Bronchial epithelial cell (primary cell): ENCODE results near the gene STIL. TPM values are rescaled to one million over a fixed set of nuclear protein-coding genes. Genes with fewer than 3 reads are reported as not detected.
"Not testable (repeated sequence)": the region's sequence is repeated elsewhere in the genome, so short reads cannot be mapped to it uniquely, and the experiment has no call there.

ENCODE experiments used
- DNase-seq: peaks from one replicate; pipeline ENCODE4 v3.0.0-alpha.2; 2010; ENCODE audit warnings: low read depth
- FAIRE-seq: peaks from 2 replicates; lab custom pipeline; 2011; peaks lifted over from hg19 to GRCh38; lab: Jason Lieb, UNC
- H3K27me3 ChIP-seq: 2 replicates; pipeline ENCODE4 v1.5.1; 2011; ENCODE audit warnings: low read length; ENCODE audit not compliant: control insufficient read depth, insufficient read depth
- H3K36me3 ChIP-seq: 2 replicates; pipeline ENCODE4 v1.5.1; 2011; ENCODE audit warnings: low read length; ENCODE audit not compliant: control insufficient read depth, insufficient read depth
- H3K4me3 ChIP-seq: 2 replicates; pipeline ENCODE4 v1.5.1; 2011; ENCODE audit warnings: mild to moderate bottlenecking, low read depth, low read length, control low read depth
- total RNA-seq: library from RNA; depleted of rRNA; stranded (reverse); fragments of >200 nt; gene quantifications from 2 replicates; pipeline ENCODE4 v1.2.1, GENCODE V29; 2014
- TF ChIP-seq, protein P1 (sequence below): IDR thresholded peaks from 2 replicates; pipeline ENCODE4 v1.5.1; 2011; ENCODE audit warnings: mild to moderate bottlenecking, moderate library complexity, low read length, control low read depth, inconsistent platforms; ENCODE audit not compliant: insufficient read depth, severe bottlenecking

The STIL gene
- total RNA-seq, 1 donor from 2014 or later: 0.79 TPM

DNA sequence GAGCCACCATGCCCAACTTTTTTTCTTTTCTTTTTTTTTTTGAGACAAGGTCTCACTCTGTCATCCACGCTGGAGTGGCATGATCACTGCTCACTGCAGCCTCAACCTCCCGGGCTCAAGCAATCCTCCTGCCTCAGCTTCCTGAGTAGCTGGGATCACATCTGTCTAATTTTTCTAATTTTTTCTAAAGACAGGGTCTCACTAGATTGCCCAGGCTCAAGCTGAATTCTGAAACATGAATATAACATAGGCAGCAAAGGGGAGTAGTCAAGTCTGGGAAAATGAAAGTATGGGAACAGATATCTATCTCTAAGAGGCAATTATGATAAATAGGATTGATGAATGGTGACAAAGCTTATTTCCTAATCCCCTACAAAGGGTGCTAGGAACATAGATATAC is 12.3 kb upstream of the STIL start:
- no peaks in the 10 kb centered on the region for H3K36me3 ChIP-seq
- FAIRE-seq (no peak), DNase-seq (no peak)
- no peak overlapping the region for H3K4me3 ChIP-seq
- H3K27me3 ChIP-seq: no peaks in the 10 kb centered on the region
- TF ChIP-seq, protein P1, sequence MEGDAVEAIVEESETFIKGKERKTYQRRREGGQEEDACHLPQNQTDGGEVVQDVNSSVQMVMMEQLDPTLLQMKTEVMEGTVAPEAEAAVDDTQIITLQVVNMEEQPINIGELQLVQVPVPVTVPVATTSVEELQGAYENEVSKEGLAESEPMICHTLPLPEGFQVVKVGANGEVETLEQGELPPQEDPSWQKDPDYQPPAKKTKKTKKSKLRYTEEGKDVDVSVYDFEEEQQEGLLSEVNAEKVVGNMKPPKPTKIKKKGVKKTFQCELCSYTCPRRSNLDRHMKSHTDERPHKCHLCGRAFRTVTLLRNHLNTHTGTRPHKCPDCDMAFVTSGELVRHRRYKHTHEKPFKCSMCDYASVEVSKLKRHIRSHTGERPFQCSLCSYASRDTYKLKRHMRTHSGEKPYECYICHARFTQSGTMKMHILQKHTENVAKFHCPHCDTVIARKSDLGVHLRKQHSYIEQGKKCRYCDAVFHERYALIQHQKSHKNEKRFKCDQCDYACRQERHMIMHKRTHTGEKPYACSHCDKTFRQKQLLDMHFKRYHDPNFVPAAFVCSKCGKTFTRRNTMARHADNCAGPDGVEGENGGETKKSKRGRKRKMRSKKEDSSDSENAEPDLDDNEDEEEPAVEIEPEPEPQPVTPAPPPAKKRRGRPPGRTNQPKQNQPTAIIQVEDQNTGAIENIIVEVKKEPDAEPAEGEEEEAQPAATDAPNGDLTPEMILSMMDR: no peak

DNA sequence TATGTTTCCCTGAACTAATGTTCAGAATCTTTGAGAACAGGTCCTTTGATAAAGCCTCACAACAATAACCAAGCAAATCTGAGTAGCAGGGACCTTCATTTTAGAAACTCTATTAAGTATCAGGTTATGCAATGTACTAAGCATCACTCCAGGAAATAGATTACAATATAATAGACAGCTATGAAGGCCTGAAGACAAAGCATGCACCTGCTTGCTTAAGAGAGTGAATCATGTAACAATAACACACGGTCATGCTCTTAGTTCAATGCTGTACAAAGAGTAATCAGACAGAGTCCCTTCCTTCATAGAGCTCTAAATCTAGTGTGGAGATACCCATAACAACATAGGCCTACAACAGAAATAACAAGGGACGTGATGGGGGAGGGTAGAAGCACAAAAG is 11.6 kb upstream of the STIL start:
- Histone ChIP-seq H3K4me3 (no peak overlapping the region), H3K27me3 (no peaks in the 10 kb centered on the region), H3K36me3 (no peaks in the 10 kb centered on the region)
- no peak for FAIRE-seq
- TF ChIP-seq, protein P1: no peak
- peak; percentile 95 for DNase-seq

DNA sequence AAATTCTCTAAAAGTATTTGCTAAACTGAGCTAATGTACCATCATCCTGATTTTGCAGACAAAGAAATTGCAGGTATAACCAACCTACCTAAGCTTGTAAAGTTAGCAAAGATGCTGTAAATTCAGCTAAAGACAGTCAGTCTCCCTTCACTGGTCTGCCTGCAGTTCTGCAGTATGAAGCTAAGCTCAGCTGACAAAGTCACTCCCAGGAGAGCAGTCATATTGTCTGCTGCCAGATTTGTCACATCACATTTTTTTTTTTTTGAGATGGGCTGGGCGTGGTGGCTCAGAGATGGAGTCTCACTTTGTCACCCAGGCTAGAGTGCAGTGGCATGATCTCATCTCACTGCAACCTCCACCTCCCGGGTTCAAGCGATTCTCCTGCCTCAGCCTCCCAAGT is 10.7 kb upstream of the STIL start:
- no peak for DNase-seq
- H3K4me3 ChIP-seq: no peak overlapping the region
- TF ChIP-seq, protein P1: no peak
- H3K27me3 ChIP-seq: no peaks in the 10 kb centered on the region
- no peak for FAIRE-seq
- no peaks in the 10 kb centered on the region for H3K36me3 ChIP-seq

DNA sequence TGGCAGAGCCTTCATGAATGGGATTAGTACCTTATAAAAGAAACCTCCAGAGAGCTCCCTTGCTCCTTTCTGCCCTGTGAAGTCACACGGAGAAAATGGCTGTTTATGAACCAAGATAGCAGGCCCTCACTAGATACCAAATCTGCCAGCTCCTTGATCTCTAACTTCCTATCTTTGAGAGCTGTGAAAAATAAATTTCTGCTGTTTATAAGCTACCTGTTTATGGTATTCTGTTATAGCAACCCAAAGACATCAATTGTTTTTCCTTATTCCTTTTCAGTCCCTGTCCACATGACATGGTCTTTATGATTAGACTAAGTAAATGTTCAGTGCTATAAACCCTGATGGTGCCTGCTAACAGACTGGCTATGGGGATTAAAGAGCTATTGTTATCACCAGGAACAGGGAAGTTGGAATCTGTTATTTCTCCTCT is 9.7 kb upstream of the STIL start:
- Histone ChIP-seq H3K36me3 (no peaks in the 10 kb centered on the region), H3K4me3 (no peak overlapping the region), H3K27me3 (no peaks in the 10 kb centered on the region)
- no peak for FAIRE-seq
- TF ChIP-seq, protein P1: no peak
- DNase-seq: no peak

DNA sequence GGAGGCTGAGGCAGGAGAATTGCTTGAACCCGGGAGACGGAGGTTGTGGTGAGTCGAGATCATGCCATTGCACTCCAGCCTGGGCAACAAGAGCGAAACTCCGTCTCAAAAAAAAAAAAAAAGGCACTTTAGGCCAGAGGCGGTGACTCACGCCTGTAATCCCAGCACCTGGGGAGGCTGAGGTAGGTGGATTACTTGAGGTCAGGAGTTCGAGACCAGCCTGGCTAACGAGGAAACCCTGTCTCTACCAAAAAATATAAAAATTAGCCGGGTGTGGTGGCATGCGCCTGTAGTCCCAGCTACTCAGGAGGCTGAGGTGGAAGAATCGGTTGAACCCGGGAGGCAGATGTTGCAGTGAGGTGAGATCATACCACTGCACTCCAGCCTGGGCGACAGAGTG is 6.0 kb upstream of the STIL start:
- not testable (repeated sequence) for DNase-seq, FAIRE-seq, H3K4me3 ChIP-seq, H3K27me3 ChIP-seq, H3K36me3 ChIP-seq

DNA sequence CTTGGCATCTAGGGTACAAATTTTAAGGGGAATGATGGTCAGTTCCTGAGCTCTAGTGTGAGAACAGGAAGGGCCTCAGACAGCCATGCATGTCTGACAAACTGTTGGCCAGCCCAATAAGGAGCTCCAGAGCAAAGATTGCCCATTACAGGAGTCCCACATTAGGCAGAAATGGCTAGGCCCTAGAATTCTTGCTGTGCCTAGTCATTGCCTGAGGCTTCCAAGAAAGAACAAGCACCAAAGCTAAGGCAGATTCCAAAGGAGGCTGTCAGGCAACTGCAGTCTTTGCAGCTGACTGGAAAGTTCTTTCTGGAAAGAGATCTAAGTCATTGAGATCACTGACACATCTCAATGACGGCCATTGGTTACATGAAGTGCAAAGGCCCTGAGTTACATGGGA is 3.9 kb upstream of the STIL start:
- H3K4me3 ChIP-seq: no peak overlapping the region
- no peaks in the 10 kb centered on the region for H3K27me3 ChIP-seq
- no peak for FAIRE-seq
- peak; percentile 55 for DNase-seq
- no peaks in the 10 kb centered on the region for H3K36me3 ChIP-seq
- TF ChIP-seq, protein P1: no peak
